ENCODE results near the gene RPP21. TPM values are rescaled to one million over a fixed set of nuclear protein-coding genes. Genes with fewer than 3 reads are reported as not detected.

The RPP21 gene
- total RNA-seq, 4 donors from 2014 or later, result 73.3 to 177 (median 108) TPM

DNA sequence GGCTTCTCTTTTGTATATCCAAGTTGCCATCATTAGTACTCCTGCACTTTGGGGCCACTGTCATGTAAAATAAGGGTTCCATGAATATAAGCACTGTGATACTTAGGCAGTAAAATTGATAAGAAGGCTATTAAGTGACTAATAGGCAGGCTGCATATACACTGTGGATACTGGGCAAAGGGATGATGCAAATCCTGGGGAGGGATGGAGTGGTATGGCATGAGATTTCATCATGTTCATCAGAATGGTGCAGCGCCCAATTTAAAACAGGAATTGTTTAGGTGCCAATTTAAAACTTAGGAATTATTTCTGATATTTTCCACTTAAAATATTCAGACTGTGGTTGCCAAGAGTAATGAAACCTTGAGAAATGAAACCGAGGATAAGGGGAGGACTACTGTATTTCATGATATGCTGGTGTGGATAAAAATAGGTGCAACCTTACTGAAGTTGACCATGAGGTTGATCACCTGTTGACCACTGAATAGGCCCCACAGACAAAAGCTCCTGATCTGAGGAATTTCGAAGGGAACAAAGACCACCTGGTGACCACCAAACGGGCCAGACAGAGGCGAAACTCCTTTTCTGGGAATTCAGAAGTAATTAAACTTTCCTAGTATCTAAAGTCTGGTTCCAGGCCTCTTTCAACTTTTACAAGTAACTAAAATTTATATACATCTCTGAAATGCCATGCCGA lies 23.1 kb upstream of the RPP21 start:
- WGBS, 2 donors, result 89 to 92% methylated on average over 6 of the region's 6 CpGs
- TF ChIP-seq POLR2A (IDR thresholded peaks at IDR 0.05), result no peak
- TF ChIP-seq CTCF (IDR thresholded peaks at IDR 0.05), result no peak
- DNase-seq (ENCODE audit: low spot score in 2 of 2), result no peak
- no peak overlapping the region for H3K4me3 ChIP-seq (ENCODE audit: low read depth, poor library complexity, severe bottlenecking)
- intact Hi-C loops (cut with DNase I; ENCODE audit: low total_unique reads), result no loop called here

- TF ChIP-seq POLR2A (IDR thresholded peaks at IDR 0.05), result no peak
- intact Hi-C loops (cut with DNase I; ENCODE audit: low total_unique reads), result no loop called here
Measured at GRCh38 chr6:30322527-30323501, 22.1 kb upstream of the RPP21 start.

GRCh38 chr6:30323806-30324205 lies 21.1 kb upstream of the RPP21 start:
- intact Hi-C loops (cut with DNase I; ENCODE audit: low total_unique reads), result no loop called here
- 92 to 97% methylated on average over 1 of the region's 1 CpG for WGBS, 2 donors
- TF ChIP-seq CTCF (IDR thresholded peaks at IDR 0.05) (no peak), POLR2A (IDR thresholded peaks at IDR 0.05) (no peak)
- no peak overlapping the region for H3K4me3 ChIP-seq (ENCODE audit: low read depth, poor library complexity, severe bottlenecking)
- no peak for DNase-seq (ENCODE audit: low spot score in 2 of 2)

More at GRCh38 chr6:30322527-30323501, 22.1 kb upstream of the RPP21 start:
- no peak overlapping the region for H3K4me3 ChIP-seq (ENCODE audit: low read depth, poor library complexity, severe bottlenecking)
- no peak for DNase-seq (ENCODE audit: low spot score in 2 of 2)
- WGBS, 2 donors, result 85% methylated on average over 20 of the region's 20 CpGs

GRCh38 chr6:30325150-30325872 lies 19.6 kb upstream of the RPP21 start:
- no peak for TF ChIP-seq CTCF (IDR thresholded peaks at IDR 0.05)
- intact Hi-C loops (cut with DNase I; ENCODE audit: low total_unique reads), result no loop called here
- WGBS, 2 donors, result 5 to 6% methylated on average over 10 of the region's 10 CpGs
- peak overlapping the region; percentile 73 for H3K4me3 ChIP-seq (ENCODE audit: low read depth, poor library complexity, severe bottlenecking)
- DNase-seq (ENCODE audit: low spot score in 2 of 2), result no peak

DNA sequence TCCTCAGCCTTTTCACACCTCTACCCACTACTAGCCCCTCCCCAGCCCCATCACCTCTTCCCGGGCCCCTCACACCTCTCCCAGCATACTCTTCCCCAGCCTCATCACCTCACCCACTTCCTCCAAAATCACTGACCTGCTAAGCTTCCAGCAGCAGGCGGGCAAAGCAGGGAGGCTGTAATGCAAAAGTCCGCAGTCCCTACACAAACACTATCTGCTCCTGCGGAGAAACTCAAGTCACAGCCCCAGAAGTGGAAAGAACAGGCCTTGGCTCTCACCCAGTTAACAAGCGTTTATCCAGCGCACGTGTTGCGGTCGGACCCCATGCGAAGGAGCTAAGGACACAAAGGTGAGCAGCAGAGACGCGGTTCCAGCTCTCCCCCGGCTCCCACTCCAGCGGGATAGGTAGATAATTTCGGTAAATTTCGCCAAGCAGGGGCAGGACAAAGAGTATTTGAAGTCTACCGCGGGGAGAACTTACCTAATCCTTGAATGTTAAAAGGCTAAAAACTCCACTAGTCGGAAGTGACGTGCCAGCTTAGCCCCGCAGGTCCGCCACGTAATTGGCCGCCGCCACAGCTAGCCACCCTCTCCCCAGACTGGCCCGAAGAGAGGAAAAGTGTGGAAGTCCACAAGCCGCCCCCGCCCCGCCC lies 19.0 kb upstream of the RPP21 start:
- 0% methylated on average over 23 to 29 of the region's 29 CpGs for WGBS, 2 donors

More for the DNA sequence above, 19.0 kb upstream of the RPP21 start:
- intact Hi-C loops (cut with DNase I; ENCODE audit: low total_unique reads), result no loop called here
- H3K4me3 ChIP-seq (ENCODE audit: low read depth, poor library complexity, severe bottlenecking), result peak overlapping the region; percentile 73
- TF ChIP-seq POLR2A (IDR thresholded peaks at IDR 0.05) (no peak), CTCF (IDR thresholded peaks at IDR 0.05) (no peak)
- DNase-seq (ENCODE audit: low spot score in 2 of 2), result peak; percentile 49 to 88

Measured in lower leg skin (tissue), 4 donors.